SU-DHL-6 (cell line): ENCODE measurements around the gene OR10R2.

ENCODE experiments used
- H2AFZ ChIP-seq: fragments of 200-600 bp; sonication (generic); 2 replicates; pipeline ENCODE4 v1.6.1; 2014; ENCODE audit warnings: low read depth, mild to moderate bottlenecking, moderate library complexity, mixed read lengths, antibody characterized with exemption, low read length; ENCODE audit not compliant: severe bottlenecking
- H3F3A ChIP-seq: fragments of 200-600 bp; shearing (Covaris generic); 2 replicates; pipeline ENCODE4 v1.6.0; 2016; ENCODE audit warnings: antibody characterized with exemption, mild to moderate bottlenecking; ENCODE audit not compliant: insufficient read depth
- H3K27ac ChIP-seq: fragments of 200-600 bp; sonication (generic); 2 replicates; pipeline ENCODE4 v1.5.1; 2016; ENCODE audit warnings: low read depth, mild to moderate bottlenecking, low read length, moderate library complexity, mixed read lengths
- H3K27me3 ChIP-seq: fragments of 200-600 bp; sonication (generic), shearing (Covaris generic); 2 replicates; pipeline ENCODE4 v1.6.0; 2014; ENCODE audit warnings: mild to moderate bottlenecking, low read length
- H3K36me3 ChIP-seq: fragments of 200-600 bp; sonication (generic); 2 replicates; pipeline ENCODE4 v1.6.1; 2014; ENCODE audit warnings: mild to moderate bottlenecking, low read length, mixed read lengths
- H3K4me2 ChIP-seq: fragments of 300-600, 200-600 bp; shearing (Covaris generic), sonication (generic); 2 replicates; pipeline ENCODE4 v1.6.0; 2014; ENCODE audit warnings: low read length, low read depth, mild to moderate bottlenecking; ENCODE audit not compliant: poor library complexity, severe bottlenecking
- H3K4me3 ChIP-seq: fragments of 200-600 bp; sonication (generic); 2 replicates; pipeline ENCODE4 v1.5.1; 2014; ENCODE audit warnings: antibody characterized with exemption, low read length, mild to moderate bottlenecking, mixed read lengths; ENCODE audit not compliant: insufficient read depth, poor library complexity, severe bottlenecking
- H3K79me2 ChIP-seq: fragments of 200-600 bp; sonication (generic); 2 replicates; pipeline ENCODE4 v1.6.1; 2014; ENCODE audit warnings: mild to moderate bottlenecking, low read length, moderate library complexity; ENCODE audit not compliant: insufficient read depth
- H3K9ac ChIP-seq: fragments of 200-600 bp; sonication (generic); 2 replicates; pipeline ENCODE4 v1.7.0; 2014; ENCODE audit warnings: mild to moderate bottlenecking, low read length
- H3K9me2 ChIP-seq: fragments of 200-600 bp; sonication (generic); replicated peaks from 2 replicates; pipeline ENCODE4 v1.6.1; 2014; ENCODE audit warnings: low read length; ENCODE audit not compliant: insufficient read depth
- H3K9me3 ChIP-seq: fragments of 200-600 bp; sonication (generic); 2 replicates; pipeline ENCODE4 v1.6.1; 2014; ENCODE audit warnings: low read length, mixed read lengths; ENCODE audit not compliant: insufficient read depth
- H4K20me1 ChIP-seq: fragments of 200-600 bp; sonication (generic); 2 replicates; pipeline ENCODE4 v1.6.1; 2014; ENCODE audit warnings: low read depth, mild to moderate bottlenecking, antibody characterized with exemption, low read length, moderate library complexity, mixed read lengths
- CTCF ChIP-seq: fragments of 200-600 bp; sonication (generic); IDR thresholded peaks from one replicate; pipeline ENCODE4 v1.5.1; 2017; ENCODE audit warnings: antibody characterized with exemption, mild to moderate bottlenecking, low read length, moderate library complexity; ENCODE audit not compliant: insufficient read depth, poor library complexity, severe bottlenecking
- EZH2phosphoT487 ChIP-seq: fragments of 200-600 bp; sonication (generic), shearing (Covaris generic); conservative IDR thresholded peaks from 2 replicates; pipeline ENCODE4 v1.6.1; 2018; ENCODE audit warnings: mild to moderate bottlenecking, antibody characterized with exemption, low read length, moderate library complexity, mixed read lengths

The OR10R2 gene

GRCh38 chr1:158434741-158435140 lies 37.3 kb upstream of the OR10R2 start:
- H3K36me3 ChIP-seq: no peaks in the 10 kb centered on the region
- no peak overlapping the region for H3K27ac ChIP-seq
- no peaks in the 10 kb centered on the region for H3K9me3 ChIP-seq
- no peak overlapping the region for H3K4me2 ChIP-seq
- H3K9ac ChIP-seq: no peak overlapping the region
- no peaks in the 10 kb centered on the region for H3K9me2 ChIP-seq
- no peaks in the 10 kb centered on the region for H3K27me3 ChIP-seq
- H4K20me1 ChIP-seq: no peaks in the 10 kb centered on the region
- TF ChIP-seq EZH2phosphoT487 (no peak), CTCF (no peak)
- no peaks in the 10 kb centered on the region for H3K79me2 ChIP-seq
- H3K4me3 ChIP-seq: no peak overlapping the region
- no peaks in the 10 kb centered on the region for H3F3A ChIP-seq
- H2AFZ ChIP-seq: no peak overlapping the region

GRCh38 chr1:158445376-158445775 lies 26.6 kb upstream of the OR10R2 start:
- no peaks in the 10 kb centered on the region for H3K36me3 ChIP-seq
- no peak overlapping the region for H2AFZ ChIP-seq
- no peaks in the 10 kb centered on the region for H3K9me2 ChIP-seq
- H3K27ac ChIP-seq: no peak overlapping the region
- no peaks in the 10 kb centered on the region for H3K9me3 ChIP-seq
- H4K20me1 ChIP-seq: no peaks in the 10 kb centered on the region
- H3K27me3 ChIP-seq: no peaks in the 10 kb centered on the region
- no peaks in the 10 kb centered on the region for H3K79me2 ChIP-seq
- no peak overlapping the region for H3K9ac ChIP-seq
- H3K4me2 ChIP-seq: no peak overlapping the region
- no peaks in the 10 kb centered on the region for H3F3A ChIP-seq
- TF ChIP-seq CTCF: no peak
- TF ChIP-seq EZH2phosphoT487: no peak
- H3K4me3 ChIP-seq: no peak overlapping the region

GRCh38 chr1:158454537-158454936 lies 17.5 kb upstream of the OR10R2 start:
- H3K9ac ChIP-seq: no peak overlapping the region
- no peak overlapping the region for H3K4me2 ChIP-seq
- TF ChIP-seq EZH2phosphoT487: no peak
- TF ChIP-seq CTCF: no peak
- H3F3A ChIP-seq: no peaks in the 10 kb centered on the region
- H3K36me3 ChIP-seq: no peaks in the 10 kb centered on the region
- H3K27ac ChIP-seq: no peak overlapping the region
- H3K9me3 ChIP-seq: no peaks in the 10 kb centered on the region
- H4K20me1 ChIP-seq: no peaks in the 10 kb centered on the region
- no peaks in the 10 kb centered on the region for H3K27me3 ChIP-seq
- no peak overlapping the region for H3K4me3 ChIP-seq
- H2AFZ ChIP-seq: no peak overlapping the region
- no peaks in the 10 kb centered on the region for H3K9me2 ChIP-seq
- no peaks in the 10 kb centered on the region for H3K79me2 ChIP-seq
